Liver (tissue), 9 donors: Measurements from ENCODE around the gene SLC25A21. TPM values are rescaled to one million over a fixed set of nuclear protein-coding genes. Genes with fewer than 3 reads are reported as not detected.

ENCODE experiments used
- DNase-seq: peaks from one replicate; pipeline ENCODE4 v3.0.0-alpha.2; 2017; ENCODE audit warnings: low spot score
- H3K27ac ChIP-seq, 2 donors: one replicate each; pipeline ENCODE4 v1.7.0; 2013; ENCODE audit warnings: inconsistent platforms in 2 of 2, low read length in 2 of 2, control low read depth in 1 of 2, low read depth in 1 of 2, mild to moderate bottlenecking in 1 of 2
- H3K27me3 ChIP-seq, 4 donors: one replicate each; pipeline versions ENCODE4 v1.6.1 to v1.7.0; 2013; ENCODE audit warnings: low read length in 3 of 4, inconsistent platforms in 1 of 4, mild to moderate bottlenecking in 1 of 4, moderate library complexity in 1 of 4; ENCODE audit not compliant: control insufficient read depth in 4 of 4, insufficient read depth in 4 of 4
- H3K36me3 ChIP-seq, 4 donors: one replicate each; pipeline versions ENCODE4 v1.6.1 to v1.7.0; 2013; ENCODE audit warnings: low read length in 3 of 4, mild to moderate bottlenecking in 3 of 4, low read depth in 1 of 4, moderate library complexity in 1 of 4; ENCODE audit not compliant: control insufficient read depth in 4 of 4, insufficient read depth in 3 of 4
- H3K4me1 ChIP-seq, 4 donors: one replicate each; pipeline versions ENCODE4 v1.6.1 to v1.7.0; 2013; ENCODE audit warnings: low read length in 3 of 4, mild to moderate bottlenecking in 3 of 4, moderate library complexity in 1 of 4; ENCODE audit not compliant: control insufficient read depth in 4 of 4, insufficient read depth in 4 of 4
- H3K4me3 ChIP-seq, 3 donors: one replicate each; pipeline versions ENCODE4 v1.6.1 to v1.7.0; 2013; ENCODE audit warnings: low read length in 3 of 3, control low read depth in 1 of 3, low read depth in 1 of 3, mild to moderate bottlenecking in 1 of 3
- H3K9ac ChIP-seq, 2 donors: one replicate each; pipeline ENCODE4 v1.7.0; 2013; ENCODE audit warnings: low read length in 2 of 2, mild to moderate bottlenecking in 2 of 2, moderate library complexity in 2 of 2, control low read depth in 1 of 2, low read depth in 1 of 2
- H3K9me3 ChIP-seq, 4 donors: one replicate each; pipeline versions ENCODE4 v1.6.1 to v1.7.0; 2013; ENCODE audit warnings: low read length in 3 of 4; ENCODE audit not compliant: control insufficient read depth in 4 of 4
- ATF3 ChIP-seq: IDR thresholded peaks from 2 replicates; pipeline ENCODE4 v1.6.1; 2016; ENCODE audit warnings: antibody characterized with exemption
- EGR1 ChIP-seq, 2 donors: IDR thresholded peaks; 2 replicates each; pipeline ENCODE4 v1.6.1; 2016 to 2018; ENCODE audit warnings: antibody characterized with exemption in 2 of 2, low read depth in 2 of 2
- FOXA1 ChIP-seq: IDR thresholded peaks from 2 replicates; pipeline ENCODE4 v1.6.1; 2016; ENCODE audit warnings: antibody characterized with exemption
- FOXA2 ChIP-seq: IDR thresholded peaks from 2 replicates; pipeline ENCODE4 v1.6.1; 2016; ENCODE audit warnings: antibody characterized with exemption
- GABPA ChIP-seq, 2 donors: IDR thresholded peaks in 1 of 2; conservative IDR thresholded peaks in 1 of 2; 2 replicates each; pipeline ENCODE4 v1.6.1; 2016; ENCODE audit warnings: antibody characterized with exemption in 2 of 2, mild to moderate bottlenecking in 1 of 2, moderate library complexity in 1 of 2
- HNF4A ChIP-seq, 2 donors: conservative IDR thresholded peaks; 2 replicates each; pipeline ENCODE4 v1.6.1; 2016; ENCODE audit warnings: antibody characterized with exemption in 2 of 2, mild to moderate bottlenecking in 2 of 2
- HNF4G ChIP-seq: IDR thresholded peaks from 2 replicates; pipeline ENCODE4 v1.6.1; 2016; ENCODE audit warnings: antibody characterized with exemption
- JUND ChIP-seq, 2 donors: IDR thresholded peaks; 2 replicates each; pipeline ENCODE4 v1.6.1; 2016; ENCODE audit warnings: antibody characterized with exemption in 2 of 2
- MAX ChIP-seq: IDR thresholded peaks from 2 replicates; pipeline ENCODE4 v1.6.1; 2016; ENCODE audit warnings: antibody characterized with exemption
- NR2F2 ChIP-seq: IDR thresholded peaks from 2 replicates; pipeline ENCODE4 v1.6.1; 2016; ENCODE audit warnings: antibody characterized with exemption
- RAD21 ChIP-seq, 2 donors: IDR thresholded peaks; 2 replicates each; pipeline ENCODE4 v1.6.1; 2016; ENCODE audit warnings: antibody characterized with exemption in 2 of 2, mild to moderate bottlenecking in 2 of 2
- RXRA ChIP-seq, 2 donors: IDR thresholded peaks; 2 replicates each; pipeline ENCODE4 v1.6.1; 2017 to 2018; ENCODE audit warnings: antibody characterized with exemption in 2 of 2, mild to moderate bottlenecking in 1 of 2
- SP1 ChIP-seq: IDR thresholded peaks from 2 replicates; pipeline ENCODE4 v1.6.1; 2018; ENCODE audit warnings: antibody characterized with exemption, mild to moderate bottlenecking
- TAF1 ChIP-seq: conservative IDR thresholded peaks from 2 replicates; pipeline ENCODE4 v1.6.1; 2016; ENCODE audit warnings: antibody characterized with exemption, mild to moderate bottlenecking
- WGBS: extraction: QIAGEN DNeasy Blood & Tissue Kit; methylation state at CpG from one replicate; pipeline ENCODE4 v1.1.7; 2013; 5-methylcytosine and 5-hydroxymethylcytosine counted together
- polyA plus RNA-seq, 2 donors: library from polyadenylated mRNA; stranded (reverse) in 1 of 2; unstranded in 1 of 2; fragments of 200-250 nt in 1 of 2; fragments of >200 nt in 1 of 2; fragmentation: Nextera tagmentation in 1 of 2; extraction: Ambion mirVana in 1 of 2; gene quantifications; one replicate each; pipeline versions ENCODE4 v1.2.1 to v1.2.3, GENCODE V29; 2013 to 2015
- total RNA-seq, 2 donors: library from RNA; depleted of rRNA; stranded (reverse); fragments of >200 nt; gene quantifications; one replicate each; pipeline ENCODE4 v1.2.3, GENCODE V29; 2014
- TF ChIP-seq, protein P1 (sequence below): fragments of 150-350 bp; IDR thresholded peaks from 2 replicates; pipeline ENCODE4 v1.5.1; 2017; ENCODE audit warnings: improper control_type of control experiment, low read depth, low read length; ENCODE audit not compliant: missing input control
- TF ChIP-seq, protein P2 (sequence below): IDR thresholded peaks from 2 replicates; pipeline ENCODE4 v1.6.1; 2016; ENCODE audit warnings: antibody characterized with exemption, mild to moderate bottlenecking
- TF ChIP-seq, protein P3 (sequence below): IDR thresholded peaks from 2 replicates; pipeline ENCODE4 v1.6.1; 2016; ENCODE audit warnings: antibody characterized with exemption
- donor health status: healthy.
- donor health status: healthy.
- donor health status: healthy.
- donor health status: healthy.
- donor health status: healthy.

SLC25A21 gene
- total and polyA plus RNA-seq, 4 donors: 0.13 to 24.3 (median 0.23) TPM

- H3K4me3 ChIP-seq: no peak overlapping the region
- no peak overlapping the region for H3K27ac ChIP-seq
- no peaks in the 10 kb centered on the region for H3K36me3 ChIP-seq
- DNase-seq: no peak
- H3K9me3 ChIP-seq: no peaks in the 10 kb centered on the region
- H3K27me3 ChIP-seq: no peaks in the 10 kb centered on the region
- H3K4me1 ChIP-seq: no peaks in the 10 kb centered on the region
- WGBS: 86% methylated on average over 9 of the region's 9 CpGs
- no peak overlapping the region for H3K9ac ChIP-seq
- TF ChIP-seq ATF3 (no peak), HNF4G (no peak), FOXA1 (no peak), RXRA (IDR thresholded peaks at IDR 0.05) (no peak), GABPA (IDR thresholded peaks at IDR 0.05 in 1 of 2, conservative IDR thresholded peaks at IDR 0.05 in 1 of 2) (no peak), JUND (IDR thresholded peaks at IDR 0.05) (no peak), TAF1 (no peak), EGR1 (IDR thresholded peaks at IDR 0.05; ENCODE audit: low read depth in 2 of 2) (no peak), RAD21 (IDR thresholded peaks at IDR 0.05) (no peak), MAX (no peak), NR2F2 (no peak), HNF4A (conservative IDR thresholded peaks at IDR 0.05) (no peak), SP1 (no peak), FOXA2 (no peak)
- TF ChIP-seq, protein P1, sequence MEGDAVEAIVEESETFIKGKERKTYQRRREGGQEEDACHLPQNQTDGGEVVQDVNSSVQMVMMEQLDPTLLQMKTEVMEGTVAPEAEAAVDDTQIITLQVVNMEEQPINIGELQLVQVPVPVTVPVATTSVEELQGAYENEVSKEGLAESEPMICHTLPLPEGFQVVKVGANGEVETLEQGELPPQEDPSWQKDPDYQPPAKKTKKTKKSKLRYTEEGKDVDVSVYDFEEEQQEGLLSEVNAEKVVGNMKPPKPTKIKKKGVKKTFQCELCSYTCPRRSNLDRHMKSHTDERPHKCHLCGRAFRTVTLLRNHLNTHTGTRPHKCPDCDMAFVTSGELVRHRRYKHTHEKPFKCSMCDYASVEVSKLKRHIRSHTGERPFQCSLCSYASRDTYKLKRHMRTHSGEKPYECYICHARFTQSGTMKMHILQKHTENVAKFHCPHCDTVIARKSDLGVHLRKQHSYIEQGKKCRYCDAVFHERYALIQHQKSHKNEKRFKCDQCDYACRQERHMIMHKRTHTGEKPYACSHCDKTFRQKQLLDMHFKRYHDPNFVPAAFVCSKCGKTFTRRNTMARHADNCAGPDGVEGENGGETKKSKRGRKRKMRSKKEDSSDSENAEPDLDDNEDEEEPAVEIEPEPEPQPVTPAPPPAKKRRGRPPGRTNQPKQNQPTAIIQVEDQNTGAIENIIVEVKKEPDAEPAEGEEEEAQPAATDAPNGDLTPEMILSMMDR: no peak
- TF ChIP-seq, protein P2, sequence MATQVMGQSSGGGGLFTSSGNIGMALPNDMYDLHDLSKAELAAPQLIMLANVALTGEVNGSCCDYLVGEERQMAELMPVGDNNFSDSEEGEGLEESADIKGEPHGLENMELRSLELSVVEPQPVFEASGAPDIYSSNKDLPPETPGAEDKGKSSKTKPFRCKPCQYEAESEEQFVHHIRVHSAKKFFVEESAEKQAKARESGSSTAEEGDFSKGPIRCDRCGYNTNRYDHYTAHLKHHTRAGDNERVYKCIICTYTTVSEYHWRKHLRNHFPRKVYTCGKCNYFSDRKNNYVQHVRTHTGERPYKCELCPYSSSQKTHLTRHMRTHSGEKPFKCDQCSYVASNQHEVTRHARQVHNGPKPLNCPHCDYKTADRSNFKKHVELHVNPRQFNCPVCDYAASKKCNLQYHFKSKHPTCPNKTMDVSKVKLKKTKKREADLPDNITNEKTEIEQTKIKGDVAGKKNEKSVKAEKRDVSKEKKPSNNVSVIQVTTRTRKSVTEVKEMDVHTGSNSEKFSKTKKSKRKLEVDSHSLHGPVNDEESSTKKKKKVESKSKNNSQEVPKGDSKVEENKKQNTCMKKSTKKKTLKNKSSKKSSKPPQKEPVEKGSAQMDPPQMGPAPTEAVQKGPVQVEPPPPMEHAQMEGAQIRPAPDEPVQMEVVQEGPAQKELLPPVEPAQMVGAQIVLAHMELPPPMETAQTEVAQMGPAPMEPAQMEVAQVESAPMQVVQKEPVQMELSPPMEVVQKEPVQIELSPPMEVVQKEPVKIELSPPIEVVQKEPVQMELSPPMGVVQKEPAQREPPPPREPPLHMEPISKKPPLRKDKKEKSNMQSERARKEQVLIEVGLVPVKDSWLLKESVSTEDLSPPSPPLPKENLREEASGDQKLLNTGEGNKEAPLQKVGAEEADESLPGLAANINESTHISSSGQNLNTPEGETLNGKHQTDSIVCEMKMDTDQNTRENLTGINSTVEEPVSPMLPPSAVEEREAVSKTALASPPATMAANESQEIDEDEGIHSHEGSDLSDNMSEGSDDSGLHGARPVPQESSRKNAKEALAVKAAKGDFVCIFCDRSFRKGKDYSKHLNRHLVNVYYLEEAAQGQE: no peak
- TF ChIP-seq, protein P3, sequence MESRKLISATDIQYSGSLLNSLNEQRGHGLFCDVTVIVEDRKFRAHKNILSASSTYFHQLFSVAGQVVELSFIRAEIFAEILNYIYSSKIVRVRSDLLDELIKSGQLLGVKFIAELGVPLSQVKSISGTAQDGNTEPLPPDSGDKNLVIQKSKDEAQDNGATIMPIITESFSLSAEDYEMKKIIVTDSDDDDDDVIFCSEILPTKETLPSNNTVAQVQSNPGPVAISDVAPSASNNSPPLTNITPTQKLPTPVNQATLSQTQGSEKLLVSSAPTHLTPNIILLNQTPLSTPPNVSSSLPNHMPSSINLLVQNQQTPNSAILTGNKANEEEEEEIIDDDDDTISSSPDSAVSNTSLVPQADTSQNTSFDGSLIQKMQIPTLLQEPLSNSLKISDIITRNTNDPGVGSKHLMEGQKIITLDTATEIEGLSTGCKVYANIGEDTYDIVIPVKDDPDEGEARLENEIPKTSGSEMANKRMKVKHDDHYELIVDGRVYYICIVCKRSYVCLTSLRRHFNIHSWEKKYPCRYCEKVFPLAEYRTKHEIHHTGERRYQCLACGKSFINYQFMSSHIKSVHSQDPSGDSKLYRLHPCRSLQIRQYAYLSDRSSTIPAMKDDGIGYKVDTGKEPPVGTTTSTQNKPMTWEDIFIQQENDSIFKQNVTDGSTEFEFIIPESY: no peak
Measured at GRCh38 chr14:36817071-36817930, 355.1 kb downstream of the SLC25A21 start.
